ENCODE data around the gene TOP3B.

TOP3B gene

GRCh38 chr22:22013559-22014284, 31.1 kb upstream of the TOP3B start:
- no peak for DNase-seq (ENCODE audit: low read depth, low spot score)

GRCh38 chr22:22011964-22012363, 29.4 kb upstream of the TOP3B start:
- no peak for DNase-seq (ENCODE audit: low read depth, low spot score)

- DNase-seq (ENCODE audit: low read depth, low spot score): no peak
Observed at GRCh38 chr22:22010358-22010757, 27.8 kb upstream of the TOP3B start.

- DNase-seq (ENCODE audit: low read depth, low spot score): no peak
Observed at GRCh38 chr22:22009661-22010060, 27.1 kb upstream of the TOP3B start.

- no peak for DNase-seq (ENCODE audit: low read depth, low spot score)
Observed at GRCh38 chr22:22006596-22006990, 24.0 kb upstream of the TOP3B start.

GRCh38 chr22:22005945-22006595, 23.5 kb upstream of the TOP3B start:
- DNase-seq (ENCODE audit: low read depth, low spot score): no peak

- no peak for DNase-seq (ENCODE audit: low read depth, low spot score)
Observed at GRCh38 chr22:22003233-22003632, 20.6 kb upstream of the TOP3B start.

GRCh38 chr22:22002526-22003055, 20.0 kb upstream of the TOP3B start:
- no peak for DNase-seq (ENCODE audit: low read depth, low spot score)

- no peak for DNase-seq (ENCODE audit: low read depth, low spot score)
Observed at GRCh38 chr22:22001664-22002525, 19.3 kb upstream of the TOP3B start.

GRCh38 chr22:21998595-21999247, 16.1 kb upstream of the TOP3B start:
- DNase-seq (ENCODE audit: low read depth, low spot score): no peak

GRCh38 chr22:21996175-21996720, 13.7 kb upstream of the TOP3B start:
- DNase-seq (ENCODE audit: low read depth, low spot score): no peak

GRCh38 chr22:21995660-21996059, 13.1 kb upstream of the TOP3B start:
- no peak for DNase-seq (ENCODE audit: low read depth, low spot score)

- no peak for DNase-seq (ENCODE audit: low read depth, low spot score)
Observed at GRCh38 chr22:21994881-21995444, 12.4 kb upstream of the TOP3B start.

GRCh38 chr22:21992593-21993237, 10.1 kb upstream of the TOP3B start:
- no peak for DNase-seq (ENCODE audit: low read depth, low spot score)

GRCh38 chr22:21991774-21992173, 9.2 kb upstream of the TOP3B start:
- DNase-seq (ENCODE audit: low read depth, low spot score): no peak

- DNase-seq (ENCODE audit: low read depth, low spot score): no peak
Observed at GRCh38 chr22:21991304-21991596, 8.7 kb upstream of the TOP3B start.

GRCh38 chr22:21990445-21991303, 8.1 kb upstream of the TOP3B start:
- DNase-seq (ENCODE audit: low read depth, low spot score): no peak

GRCh38 chr22:21989049-21989448, 6.5 kb upstream of the TOP3B start:
- no peak for DNase-seq (ENCODE audit: low read depth, low spot score)

- no peak for DNase-seq (ENCODE audit: low read depth, low spot score)
Observed at GRCh38 chr22:21985214-21985613, 2.6 kb upstream of the TOP3B start.

- DNase-seq (ENCODE audit: low read depth, low spot score): peak; percentile 25
Observed at GRCh38 chr22:21984793-21985192, 2.2 kb upstream of the TOP3B start.

Measured in iPS DF 19.7 (cell line).